ENCODE data around the gene PHF19. TPM values are rescaled to one million over a fixed set of nuclear protein-coding genes. Genes with fewer than 3 reads are reported as not detected.
A peak's percentile ranks its signal among the peaks of the same experiment; 100 is the strongest.

The PHF19 gene
- total RNA-seq, 4 donors from 2014 or later, result 11.3 to 15.5 (median 13.8) TPM

GRCh38 chr9:120841930-120842684 lies 34.9 kb downstream of the PHF19 start:
- no peaks in the 10 kb centered on the region for H3K9me3 ChIP-seq
- peak overlapping the region; percentile 96 for H3K27ac ChIP-seq
- peaks cover 2% of the 10 kb centered on the region for H3K36me3 ChIP-seq
- peak overlapping the region; percentile 88 for H3K4me3 ChIP-seq
- H3K4me1 ChIP-seq, result peaks cover 19% of the 10 kb centered on the region
- DNase-seq (ENCODE audit: low spot score in 2 of 2), result peak; percentile 66 to 78
- no peaks in the 10 kb centered on the region for H3K27me3 ChIP-seq
- 28% methylated on average over 18 of the region's 18 CpGs for WGBS
- TF ChIP-seq CTCF (IDR thresholded peaks at IDR 0.05) (no peak), EP300 (IDR thresholded peaks at IDR 0.05) (no peak), POLR2AphosphoS5 (IDR thresholded peaks at IDR 0.05) (no peak), POLR2A (IDR thresholded peaks at IDR 0.05) (no peak)

GRCh38 chr9:120839146-120839545 lies 37.8 kb downstream of the PHF19 start:
- no peak for TF ChIP-seq EP300 (IDR thresholded peaks at IDR 0.05)
- no peak for TF ChIP-seq CTCF (IDR thresholded peaks at IDR 0.05)
- no peak for TF ChIP-seq POLR2A (IDR thresholded peaks at IDR 0.05)
- no peak for TF ChIP-seq POLR2AphosphoS5 (IDR thresholded peaks at IDR 0.05)
- 64% methylated on average over 2 of the region's 2 CpGs for WGBS
- peaks cover 19% of the 10 kb centered on the region for H3K4me1 ChIP-seq
- no peak for DNase-seq (ENCODE audit: low spot score in 2 of 2)
- peaks cover 13% of the 10 kb centered on the region for H3K36me3 ChIP-seq
- no peaks in the 10 kb centered on the region for H3K27me3 ChIP-seq
- no peak overlapping the region for H3K27ac ChIP-seq
- H3K4me3 ChIP-seq, result no peak overlapping the region
- no peaks in the 10 kb centered on the region for H3K9me3 ChIP-seq

- Histone ChIP-seq H3K36me3 (peaks cover 17% of the 10 kb centered on the region), H3K27me3 (no peaks in the 10 kb centered on the region), H3K27ac (no peak overlapping the region), H3K9me3 (no peaks in the 10 kb centered on the region), H3K4me3 (no peak overlapping the region), H3K4me1 (peaks cover 19% of the 10 kb centered on the region)
- WGBS, result 82% methylated on average over 3 of the region's 3 CpGs
- TF ChIP-seq POLR2A (IDR thresholded peaks at IDR 0.05), result no peak
- TF ChIP-seq POLR2AphosphoS5 (IDR thresholded peaks at IDR 0.05), result no peak
- TF ChIP-seq CTCF (IDR thresholded peaks at IDR 0.05), result no peak
- no peak for TF ChIP-seq EP300 (IDR thresholded peaks at IDR 0.05)
- no peak for DNase-seq (ENCODE audit: low spot score in 2 of 2)
Measured at GRCh38 chr9:120837921-120838320, 39.1 kb downstream of the PHF19 start.

GRCh38 chr9:120833325-120833724 lies 43.7 kb downstream of the PHF19 start:
- no peak for DNase-seq (ENCODE audit: low spot score in 2 of 2)
- 83% methylated on average over 7 of the region's 7 CpGs for WGBS
- no peak overlapping the region for H3K27ac ChIP-seq
- H3K9me3 ChIP-seq, result no peaks in the 10 kb centered on the region
- peaks cover 59% of the 10 kb centered on the region for H3K36me3 ChIP-seq
- no peak for TF ChIP-seq CTCF (IDR thresholded peaks at IDR 0.05)
- no peak for TF ChIP-seq POLR2A (IDR thresholded peaks at IDR 0.05)
- TF ChIP-seq POLR2AphosphoS5 (IDR thresholded peaks at IDR 0.05), result no peak
- TF ChIP-seq EP300 (IDR thresholded peaks at IDR 0.05), result no peak
- H3K4me1 ChIP-seq, result no peaks in the 10 kb centered on the region
- H3K27me3 ChIP-seq, result no peaks in the 10 kb centered on the region
- H3K4me3 ChIP-seq, result no peak overlapping the region

- H3K4me1 ChIP-seq, result no peaks in the 10 kb centered on the region
- H3K36me3 ChIP-seq, result peaks cover 63% of the 10 kb centered on the region
- no peaks in the 10 kb centered on the region for H3K9me3 ChIP-seq
- H3K27ac ChIP-seq, result no peak overlapping the region
- no peaks in the 10 kb centered on the region for H3K27me3 ChIP-seq
- H3K4me3 ChIP-seq, result no peak overlapping the region
- no peak for DNase-seq (ENCODE audit: low spot score in 2 of 2)
- TF ChIP-seq CTCF (IDR thresholded peaks at IDR 0.05), result no peak
- no peak for TF ChIP-seq EP300 (IDR thresholded peaks at IDR 0.05)
- no peak for TF ChIP-seq POLR2A (IDR thresholded peaks at IDR 0.05)
- no peak for TF ChIP-seq POLR2AphosphoS5 (IDR thresholded peaks at IDR 0.05)
Measured at GRCh38 chr9:120832807-120833206, 44.2 kb downstream of the PHF19 start.
